H1 (cell line): ENCODE measurements around the gene CACNG1. TPM values are rescaled to one million over a fixed set of nuclear protein-coding genes. Genes with fewer than 3 reads are reported as not detected.

Experiments used
- CTCF ChIA-PET: fragments of 300-600 bp; sonication (Branson Sonifier 250); formaldehyde crosslinking; loops from one replicate; lab custom pipeline; 2021; ENCODE audit not compliant: partially characterized antibody; lab: Charles Lee
- POLR2A ChIA-PET: fragments of 300-600 bp; sonication (Branson Sonifier 250); formaldehyde crosslinking; loops from one replicate; lab custom pipeline; 2021; ENCODE audit warnings: inconsistent platforms; ENCODE audit not compliant: partially characterized antibody; lab: Charles Lee
- DNase-seq, 2 experiments: peaks; one replicate each; pipeline versions ENCODE4 v3.0.0 to v3.0.0-alpha.2; 2010 to 2022; ENCODE audit warnings: low spot score in 2 of 2, low read depth in 1 of 2, mixed read lengths in 1 of 2
- FAIRE-seq: peaks from 2 replicates; lab custom pipeline; 2011; peaks lifted over from hg19 to GRCh38; lab: Jason Lieb, UNC
- H2AFZ ChIP-seq: 2 replicates; pipeline ENCODE4 v1.8.1; 2012; ENCODE audit warnings: low read length, inconsistent platforms
- H2AK5ac ChIP-seq: 2 replicates; pipeline ENCODE4 v1.6.1; 2013; ENCODE audit warnings: low read depth, low read length
- H2BK120ac ChIP-seq: replicated peaks from 2 replicates; pipeline ENCODE3; 2013; ENCODE audit warnings: low read depth, low read length, inconsistent platforms
- H2BK12ac ChIP-seq: 2 replicates; pipeline ENCODE4 v1.6.1; 2013; ENCODE audit warnings: low read depth, low read length
- H2BK15ac ChIP-seq: 2 replicates; pipeline ENCODE4 v1.6.1; 2013; ENCODE audit warnings: low read length
- H2BK20ac ChIP-seq: 2 replicates; pipeline ENCODE4 v1.6.1; 2013; ENCODE audit warnings: low read length
- H2BK5ac ChIP-seq: 2 replicates; pipeline ENCODE4 v1.6.1; 2013; ENCODE audit warnings: low read depth, low read length
- H3K14ac ChIP-seq: 2 replicates; pipeline ENCODE4 v1.6.1; 2013; ENCODE audit warnings: inconsistent platforms; ENCODE audit not compliant: insufficient read length
- H3K18ac ChIP-seq: 2 replicates; pipeline ENCODE4 v1.6.1; 2013; ENCODE audit warnings: low read length; ENCODE audit errors: extremely low read depth
- H3K23ac ChIP-seq: 2 replicates; pipeline ENCODE4 v1.6.1; 2013; ENCODE audit warnings: inconsistent platforms; ENCODE audit not compliant: insufficient read length
- H3K23me2 ChIP-seq: 2 replicates; pipeline ENCODE4 v1.6.1; 2013; ENCODE audit warnings: low read depth, low read length
- H3K27ac ChIP-seq: 2 replicates; pipeline ENCODE4 v1.6.1; 2011; ENCODE audit warnings: low read depth, low read length, inconsistent platforms
- H3K27me3 ChIP-seq, 4 experiments: replicated peaks in 1 of 4; 1 replicate in 1 of 4; 2 replicates in 3 of 4; pipeline versions ENCODE4 v1.6.1 to v1.8.1; 2011 to 2013; ENCODE audit warnings: low read length in 3 of 4, mild to moderate bottlenecking in 3 of 4, inconsistent platforms in 2 of 4, mixed read lengths in 2 of 4, moderate library complexity in 1 of 4; ENCODE audit not compliant: control insufficient read depth in 3 of 4, insufficient read depth in 3 of 4; ENCODE audit errors: extremely low read depth in 1 of 4
- H3K36me3 ChIP-seq, 4 experiments: 2 replicates each; pipeline versions ENCODE4 v1.6.1 to v1.8.1; 2011 to 2013; ENCODE audit warnings: mild to moderate bottlenecking in 4 of 4, low read length in 3 of 4, moderate library complexity in 2 of 4, control low read depth in 1 of 4, inconsistent platforms in 1 of 4; ENCODE audit not compliant: insufficient read depth in 4 of 4, control insufficient read depth in 2 of 4
- H3K4ac ChIP-seq: replicated peaks from 2 replicates; pipeline ENCODE3; 2013; ENCODE audit warnings: low read length, low read depth, mixed read lengths, inconsistent platforms; ENCODE audit not compliant: insufficient read length
- H3K4me1 ChIP-seq, 4 experiments: replicated peaks in 1 of 4; 1 replicate in 1 of 4; 2 replicates in 3 of 4; pipeline versions ENCODE4 v1.6.1 to v1.8.1; 2011 to 2013; ENCODE audit warnings: low read length in 3 of 4, inconsistent platforms in 2 of 4, mixed read lengths in 1 of 4; ENCODE audit not compliant: insufficient read depth in 4 of 4, control insufficient read depth in 3 of 4
- H3K4me2 ChIP-seq, 2 experiments: 2 replicates each; pipeline versions ENCODE4 v1.6.1 to v1.8.1; 2011 to 2013; ENCODE audit warnings: low read depth in 2 of 2, low read length in 2 of 2, control low read depth in 1 of 2, inconsistent platforms in 1 of 2, mild to moderate bottlenecking in 1 of 2; ENCODE audit not compliant: insufficient read depth in 1 of 2
- H3K4me3 ChIP-seq, 4 experiments: fragments of 200-600, 300-600 bp in 1 of 4; sonication (generic), shearing (Covaris generic), sonication (Bioruptor Twin) in 1 of 4; 2 replicates each; pipeline versions ENCODE4 v1.5.1 to v1.8.1; 2011 to 2016; ENCODE audit warnings: low read length in 4 of 4, low read depth in 3 of 4, control low read depth in 2 of 4, inconsistent platforms in 2 of 4, mild to moderate bottlenecking in 2 of 4, mixed read lengths in 1 of 4, moderate library complexity in 1 of 4; ENCODE audit not compliant: insufficient read depth in 2 of 4; ENCODE audit errors: extremely low read depth in 1 of 4
- H3K56ac ChIP-seq: replicated peaks from 2 replicates; pipeline ENCODE3; 2013; ENCODE audit warnings: low read depth, mild to moderate bottlenecking, mixed read lengths, low read length, inconsistent platforms; ENCODE audit not compliant: insufficient read length
- H3K79me1 ChIP-seq: 2 replicates; pipeline ENCODE4 v1.6.1; 2013; ENCODE audit warnings: low read depth, low read length, control low read depth
- H3K79me2 ChIP-seq, 2 experiments: 2 replicates each; pipeline versions ENCODE4 v1.6.1 to v1.8.1; 2012 to 2013; ENCODE audit warnings: low read length in 2 of 2, mild to moderate bottlenecking in 2 of 2, inconsistent platforms in 1 of 2; ENCODE audit not compliant: insufficient read depth in 2 of 2, control insufficient read depth in 1 of 2
- H3K9ac ChIP-seq, 4 experiments: replicated peaks in 1 of 4; 1 replicate in 1 of 4; 2 replicates in 3 of 4; pipeline versions ENCODE4 v1.6.1 to v1.8.1; 2011 to 2013; ENCODE audit warnings: low read depth in 3 of 4, low read length in 3 of 4, control low read depth in 2 of 4, mild to moderate bottlenecking in 2 of 4, moderate library complexity in 2 of 4, inconsistent platforms in 1 of 4; ENCODE audit errors: extremely low read depth in 1 of 4
- H3K9me3 ChIP-seq, 2 experiments: 2 replicates each; pipeline versions ENCODE4 v1.6.1 to v1.8.1; 2012 to 2013; ENCODE audit warnings: mild to moderate bottlenecking in 2 of 2, moderate library complexity in 2 of 2, control low read depth in 1 of 2, inconsistent platforms in 1 of 2, low read depth in 1 of 2, low read length in 1 of 2, mixed read lengths in 1 of 2; ENCODE audit not compliant: insufficient read depth in 2 of 2
- H4K20me1 ChIP-seq, 2 experiments: replicated peaks in 1 of 2; 2 replicates each; pipeline versions ENCODE3 to v1.8.1; 2011 to 2013; ENCODE audit warnings: inconsistent platforms in 2 of 2, low read length in 2 of 2, mild to moderate bottlenecking in 1 of 2; ENCODE audit not compliant: insufficient read depth in 2 of 2, control insufficient read depth in 1 of 2
- H4K5ac ChIP-seq: 2 replicates; pipeline ENCODE4 v1.6.1; 2013; ENCODE audit warnings: low read length, low read depth, mixed read lengths, inconsistent platforms; ENCODE audit not compliant: insufficient read length
- H4K8ac ChIP-seq: 2 replicates; pipeline ENCODE4 v1.8.0; 2013; ENCODE audit warnings: mild to moderate bottlenecking, moderate library complexity, low read length, inconsistent platforms; ENCODE audit not compliant: insufficient read depth; ENCODE audit errors: extremely low read depth
- H4K91ac ChIP-seq: replicated peaks from 2 replicates; pipeline ENCODE3; 2013; ENCODE audit warnings: low read length, mixed read lengths, inconsistent platforms; ENCODE audit not compliant: insufficient read length
- CHD2 ChIP-seq: IDR thresholded peaks from 2 replicates; pipeline ENCODE4 v1.6.1; 2012; ENCODE audit warnings: low read length, improper control_type of control experiment
- EP300 ChIP-seq, 2 experiments: IDR thresholded peaks; 1 replicate in 1 of 2; 2 replicates in 1 of 2; pipeline ENCODE4 v1.6.1; 2011 to 2012; ENCODE audit warnings: low read depth in 2 of 2, low read length in 2 of 2, mild to moderate bottlenecking in 2 of 2, borderline replicate concordance in 1 of 2, inconsistent platforms in 1 of 2, moderate library complexity in 1 of 2
- GTF2F1 ChIP-seq: IDR thresholded peaks from 2 replicates; pipeline ENCODE4 v1.6.1; 2012; ENCODE audit warnings: low read depth, low read length, improper control_type of control experiment, borderline replicate concordance
- HDAC6 ChIP-seq: IDR thresholded peaks from one replicate; pipeline ENCODE4 v1.7.1; 2012; ENCODE audit warnings: low read depth, mild to moderate bottlenecking, inconsistent platforms, low read length, moderate library complexity
- KDM1A ChIP-seq: fragments of 200-600, 300-600 bp; sonication (generic); IDR thresholded peaks from 2 replicates; pipeline ENCODE4 v1.7.1; 2016; ENCODE audit warnings: mild to moderate bottlenecking, low read length, borderline replicate concordance
- KDM5A ChIP-seq: fragments of 200-600 bp; IDR thresholded peaks from 2 replicates; pipeline ENCODE4 v1.7.1; 2012; ENCODE audit warnings: mild to moderate bottlenecking, low read length, inconsistent platforms, mixed read lengths
- PHF8 ChIP-seq: fragments of 200-600 bp; sonication (generic); conservative IDR thresholded peaks from 2 replicates; pipeline ENCODE4 v1.7.1; 2012; ENCODE audit warnings: low read depth, mild to moderate bottlenecking, inconsistent platforms, low read length, moderate library complexity
- TAF1 ChIP-seq: IDR thresholded peaks from 2 replicates; pipeline ENCODE4 v1.6.1; 2011; ENCODE audit warnings: mild to moderate bottlenecking, low read depth, low read length
- WGBS, 2 experiments: shearing (Covaris generic) in 1 of 2; methylation state at CpG; one replicate each; pipeline versions ENCODE4 v1.1.6 to v1.1.7; 2013 to 2015; ENCODE audit warnings: low lambda C conversion rate in 2 of 2, mixed read lengths in 2 of 2, inconsistent platforms in 1 of 2, low coverage in 1 of 2, missing lambda C conversion rate in 1 of 2; ENCODE audit not compliant: insufficient replicate concordance in 2 of 2, insufficient coverage in 1 of 2, insufficient read length in 1 of 2; ENCODE audit errors: extremely low coverage in 1 of 2, missing lambda C conversion rate in 1 of 2; 5-methylcytosine and 5-hydroxymethylcytosine counted together
- polyA plus RNA-seq, 7 experiments: library from polyadenylated mRNA; depleted of rRNA in 3 of 7; stranded (reverse) in 5 of 7; unstranded in 2 of 7; fragments of >200 nt in 5 of 7; fragments of 200-250 nt in 2 of 7; gene quantifications; 1 replicate in 5 of 7; 2 replicates in 1 of 7; 4 replicates in 1 of 7; pipeline versions ENCODE4 v1.2.1 to v1.2.3, GENCODE V29; 2011 to 2013; ENCODE audit warnings: missing spikeins in 2 of 7, mixed read lengths in 2 of 7
- total RNA-seq: library from RNA; stranded (reverse); fragmentation: NEBNext Ultra II Directional; extraction: Animal tissue kit (Norgen Biotek cat#: 25700); gene quantifications from 2 replicates; pipeline ENCODE4 v1.2.1, GENCODE V29; 2021

Gene CACNG1
- total and polyA plus RNA-seq, 2 of the 8 experiments (the other 6 are each of a cell fraction or from before 2014, with no cell fraction given): not detected

GRCh38 chr17:67033613-67034012 is 10.7 kb upstream of the CACNG1 start:
- no peak overlapping the region for H2BK20ac ChIP-seq
- DNase-seq: no peak
- no peak overlapping the region for H2BK120ac ChIP-seq
- H3K56ac ChIP-seq: no peak overlapping the region
- H2AFZ ChIP-seq: no peak overlapping the region
- no peak overlapping the region for H3K14ac ChIP-seq
- POLR2A ChIA-PET: interaction anchor here (1.3 kb wide), 1 partner anchor 10 kb away, joined by 3 read pairs; the partner anchor contains the start of gene CACNG1
- CTCF ChIA-PET: interaction anchor here (0.7 to 1.4 kb wide), 2 partner anchors 17 to 49 kb away, joined by 3 to 4 read pairs; no protein-coding TSS in a partner anchor
- no peak overlapping the region for H4K8ac ChIP-seq
- no peak overlapping the region for H3K18ac ChIP-seq
- H2BK12ac ChIP-seq: no peak overlapping the region
- no peak overlapping the region for H3K23ac ChIP-seq
- no peaks in the 10 kb centered on the region for H3K23me2 ChIP-seq
- no peak overlapping the region for H2BK5ac ChIP-seq
- H3K4me3 ChIP-seq: no peak overlapping the region
- H4K91ac ChIP-seq: no peak overlapping the region
- H3K4me2 ChIP-seq: no peak overlapping the region
- no peak overlapping the region for H2AK5ac ChIP-seq
- no peaks in the 10 kb centered on the region for H3K36me3 ChIP-seq
- no peak overlapping the region for H4K5ac ChIP-seq
- 95% methylated on average over 9 of the region's 9 CpGs; no CpG with 5 or more reads in 1 of the 2 experiments for WGBS, 2 experiments
- H3K27ac ChIP-seq: no peak overlapping the region
- no peaks in the 10 kb centered on the region for H3K79me1 ChIP-seq
- H3K4ac ChIP-seq: no peak overlapping the region
- no peak for FAIRE-seq
- H3K9ac ChIP-seq: no peak overlapping the region
- no peak for TF ChIP-seq EP300 (IDR thresholded peaks at IDR 0.05; ENCODE audit: borderline replicate concordance in 1 of 2, low read depth in 2 of 2, low read length in 2 of 2)
- TF ChIP-seq HDAC6: no peak
- no peak for TF ChIP-seq PHF8
- no peak for TF ChIP-seq KDM1A
- TF ChIP-seq CHD2: no peak
- TF ChIP-seq GTF2F1: no peak
- no peak for TF ChIP-seq KDM5A
- TF ChIP-seq TAF1: no peak
- H3K79me2 ChIP-seq: no peaks in the 10 kb centered on the region
- H3K4me1 ChIP-seq: no peaks in the 10 kb centered on the region
- no peaks in the 10 kb centered on the region for H3K27me3 ChIP-seq
- H2BK15ac ChIP-seq: no peak overlapping the region
- no peaks in the 10 kb centered on the region for H4K20me1 ChIP-seq
- no peaks in the 10 kb centered on the region for H3K9me3 ChIP-seq
